GM23338 (cell line): Measurements from ENCODE around the gene NCF2. TPM values are rescaled to one million over a fixed set of nuclear protein-coding genes. Genes with fewer than 3 reads are reported as not detected.

Experiments used
- ATAC-seq: fragments of 200-7000 bp; cut with Tn5 transposase; 3 replicates; pipeline ENCODE4 v1.9.1; 2020
- DNase-seq: peaks from one replicate; pipeline ENCODE4 v3.0.0-alpha.2; 2015; ENCODE audit warnings: low spot score
- H2AFZ ChIP-seq: fragments of 200-600 bp; sonication (generic); 2 replicates; pipeline ENCODE4 v1.8.0; 2016; ENCODE audit warnings: antibody characterized with exemption, mild to moderate bottlenecking, moderate library complexity
- H3F3A ChIP-seq: fragments of 200-600 bp; sonication (generic); replicated peaks from 2 replicates; pipeline ENCODE4 v1.8.0; 2017; ENCODE audit warnings: antibody characterized with exemption, mixed run types, low read depth
- H3K27ac ChIP-seq: fragments of 200-600 bp; sonication (generic); 2 replicates; pipeline ENCODE4 v1.6.1; 2016; ENCODE audit warnings: low read depth
- H3K27me3 ChIP-seq: fragments of 200-600 bp; sonication (generic); 2 replicates; pipeline ENCODE4 v1.8.0; 2016; ENCODE audit warnings: mild to moderate bottlenecking, mixed run types, moderate library complexity; ENCODE audit not compliant: insufficient read depth
- H3K36me3 ChIP-seq: fragments of 200-600 bp; sonication (generic); 2 replicates; pipeline ENCODE4 v1.8.0; 2016; ENCODE audit warnings: mild to moderate bottlenecking; ENCODE audit not compliant: insufficient read depth
- H3K4me1 ChIP-seq: fragments of 200-600 bp; sonication (generic); 2 replicates; pipeline ENCODE4 v1.8.0; 2016; ENCODE audit warnings: mild to moderate bottlenecking, moderate library complexity; ENCODE audit not compliant: insufficient read depth
- H3K4me2 ChIP-seq: fragments of 200-600 bp; sonication (generic); 2 replicates; pipeline ENCODE4 v1.7.1; 2017; ENCODE audit warnings: mixed run types
- H3K4me3 ChIP-seq: fragments of 200-600 bp; sonication (generic); 2 replicates; pipeline ENCODE4 v1.6.1; 2016; ENCODE audit warnings: mixed run types
- H3K79me2 ChIP-seq: fragments of 200-600 bp; sonication (generic); replicated peaks from 2 replicates; pipeline ENCODE4 v1.8.0; 2017; ENCODE audit warnings: mild to moderate bottlenecking; ENCODE audit not compliant: insufficient read depth
- H3K9me2 ChIP-seq: fragments of 200-600 bp; sonication (generic); 2 replicates; pipeline ENCODE4 v1.8.0; 2017; ENCODE audit not compliant: insufficient read depth
- H4K20me1 ChIP-seq: fragments of 200-600 bp; sonication (generic); replicated peaks from 2 replicates; pipeline ENCODE4 v1.8.0; 2017; ENCODE audit warnings: mild to moderate bottlenecking; ENCODE audit not compliant: insufficient read depth
- H3K27ac Mint-ChIP-seq: 2 replicates; pipeline ENCODE4 v1.8.0; 2020; ENCODE audit warnings: inconsistent platforms, mild to moderate bottlenecking, moderate library complexity, mixed read lengths
- H3K27me3 Mint-ChIP-seq: 3 replicates; pipeline ENCODE4 v1.8.0; 2022; ENCODE audit warnings: low read depth, mild to moderate bottlenecking, moderate library complexity, mixed read lengths, inconsistent platforms; ENCODE audit not compliant: insufficient read depth, poor library complexity
- H3K36me3 Mint-ChIP-seq: 3 replicates; pipeline ENCODE4 v1.8.0; 2021; ENCODE audit warnings: low read depth, mild to moderate bottlenecking, inconsistent platforms, moderate library complexity, mixed read lengths
- H3K4me1 Mint-ChIP-seq: 3 replicates; pipeline ENCODE4 v1.8.0; 2020; ENCODE audit warnings: mild to moderate bottlenecking, inconsistent platforms, mixed read lengths
- H3K4me3 Mint-ChIP-seq: 3 replicates; pipeline ENCODE4 v1.8.0; 2021; ENCODE audit warnings: moderate library complexity, mild to moderate bottlenecking, inconsistent platforms, mixed read lengths
- H3K9me3 Mint-ChIP-seq: 3 replicates; pipeline ENCODE4 v1.8.0; 2020; ENCODE audit warnings: moderate library complexity, mild to moderate bottlenecking, inconsistent platforms, mixed read lengths
- CREB1 ChIP-seq: fragments of 250-450 bp; sonication (Bioruptor Pico); IDR thresholded peaks from 2 replicates; pipeline ENCODE4 v1.5.0; 2020; ENCODE audit warnings: low read depth, mild to moderate bottlenecking, moderate library complexity
- EZH2phosphoT487 ChIP-seq: fragments of 200-600 bp; sonication (generic); IDR thresholded peaks from one replicate; pipeline ENCODE4 v1.8.1; 2018; ENCODE audit warnings: antibody characterized with exemption; ENCODE audit not compliant: unreplicated experiment
- ZNF114 ChIP-seq: fragments of 250-450 bp; sonication (Bioruptor Pico); IDR thresholded peaks from 2 replicates; pipeline ENCODE4 v1.5.0; 2020; ENCODE audit warnings: mild to moderate bottlenecking, moderate library complexity
- ZNF331 ChIP-seq: fragments of 250-450 bp; sonication (Bioruptor Pico); IDR thresholded peaks from 2 replicates; pipeline ENCODE4 v1.5.0; 2020; ENCODE audit warnings: low read depth, mild to moderate bottlenecking, moderate library complexity
- polyA plus RNA-seq: library from polyadenylated mRNA; unstranded; fragments of >200 nt; fragmentation: Nextera tagmentation; extraction: Ambion mirVana; gene quantifications from 2 replicates; pipeline ENCODE4 v1.2.1, GENCODE V29; 2016
- total RNA-seq: library from RNA; depleted of rRNA; stranded (reverse); fragments of >200 nt; shearing (Covaris generic); gene quantifications from 2 replicates; pipeline ENCODE4 v1.2.3, GENCODE V29; 2014
- TF ChIP-seq, protein P1 (sequence below): fragments of 250-450 bp; sonication (Bioruptor Pico); IDR thresholded peaks from 2 replicates; pipeline ENCODE4 v1.5.0; 2020; ENCODE audit warnings: mild to moderate bottlenecking, moderate library complexity
- TF ChIP-seq, protein P2 (sequence below), 2 experiments: fragments of 200-600 bp in 1 of 2; sonication (generic) in 1 of 2; conservative IDR thresholded peaks; 2 replicates each; pipeline versions ENCODE4 v1.5.1 to v1.6.1; 2016 to 2017; ENCODE audit warnings: antibody characterized with exemption in 2 of 2, low read depth in 2 of 2, mild to moderate bottlenecking in 2 of 2, moderate library complexity in 1 of 2

The NCF2 gene
- total and polyA plus RNA-seq, 2 experiments from 2014 or later = not detected

DNA sequence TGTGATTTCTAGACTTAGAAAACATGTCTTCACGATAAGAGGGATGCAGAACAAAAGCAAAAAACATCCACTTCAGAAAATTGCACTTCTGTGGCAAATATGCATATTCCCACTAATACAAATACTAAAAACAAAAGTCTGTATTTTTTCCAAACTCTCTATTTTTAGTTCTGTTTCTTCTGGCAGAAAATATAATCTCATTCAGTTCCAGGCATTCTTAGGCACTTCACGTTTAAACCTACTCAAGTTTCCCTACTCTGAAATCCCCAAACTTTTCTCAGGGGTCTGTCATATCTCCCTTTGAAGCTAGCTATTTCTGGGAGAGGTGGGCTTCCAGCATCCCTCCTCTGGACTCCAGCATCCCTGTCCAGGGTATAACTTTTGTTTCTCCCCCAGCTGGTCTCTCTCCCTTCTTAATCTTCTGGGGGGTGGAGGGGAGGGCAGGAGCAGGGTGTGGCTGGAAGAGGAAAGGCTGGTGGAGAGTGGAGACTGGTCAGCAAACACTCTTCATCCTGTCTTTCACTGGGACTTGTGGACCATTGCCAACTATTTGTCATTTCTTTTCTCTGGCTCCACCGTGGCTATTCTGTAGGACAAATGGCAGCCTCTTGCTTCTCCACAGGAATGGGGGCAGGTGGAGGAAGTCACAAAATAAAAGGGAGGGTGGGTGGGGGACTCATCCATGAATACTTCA is 19.6 kb upstream of the NCF2 start (continued):
- TF ChIP-seq, protein P1, sequence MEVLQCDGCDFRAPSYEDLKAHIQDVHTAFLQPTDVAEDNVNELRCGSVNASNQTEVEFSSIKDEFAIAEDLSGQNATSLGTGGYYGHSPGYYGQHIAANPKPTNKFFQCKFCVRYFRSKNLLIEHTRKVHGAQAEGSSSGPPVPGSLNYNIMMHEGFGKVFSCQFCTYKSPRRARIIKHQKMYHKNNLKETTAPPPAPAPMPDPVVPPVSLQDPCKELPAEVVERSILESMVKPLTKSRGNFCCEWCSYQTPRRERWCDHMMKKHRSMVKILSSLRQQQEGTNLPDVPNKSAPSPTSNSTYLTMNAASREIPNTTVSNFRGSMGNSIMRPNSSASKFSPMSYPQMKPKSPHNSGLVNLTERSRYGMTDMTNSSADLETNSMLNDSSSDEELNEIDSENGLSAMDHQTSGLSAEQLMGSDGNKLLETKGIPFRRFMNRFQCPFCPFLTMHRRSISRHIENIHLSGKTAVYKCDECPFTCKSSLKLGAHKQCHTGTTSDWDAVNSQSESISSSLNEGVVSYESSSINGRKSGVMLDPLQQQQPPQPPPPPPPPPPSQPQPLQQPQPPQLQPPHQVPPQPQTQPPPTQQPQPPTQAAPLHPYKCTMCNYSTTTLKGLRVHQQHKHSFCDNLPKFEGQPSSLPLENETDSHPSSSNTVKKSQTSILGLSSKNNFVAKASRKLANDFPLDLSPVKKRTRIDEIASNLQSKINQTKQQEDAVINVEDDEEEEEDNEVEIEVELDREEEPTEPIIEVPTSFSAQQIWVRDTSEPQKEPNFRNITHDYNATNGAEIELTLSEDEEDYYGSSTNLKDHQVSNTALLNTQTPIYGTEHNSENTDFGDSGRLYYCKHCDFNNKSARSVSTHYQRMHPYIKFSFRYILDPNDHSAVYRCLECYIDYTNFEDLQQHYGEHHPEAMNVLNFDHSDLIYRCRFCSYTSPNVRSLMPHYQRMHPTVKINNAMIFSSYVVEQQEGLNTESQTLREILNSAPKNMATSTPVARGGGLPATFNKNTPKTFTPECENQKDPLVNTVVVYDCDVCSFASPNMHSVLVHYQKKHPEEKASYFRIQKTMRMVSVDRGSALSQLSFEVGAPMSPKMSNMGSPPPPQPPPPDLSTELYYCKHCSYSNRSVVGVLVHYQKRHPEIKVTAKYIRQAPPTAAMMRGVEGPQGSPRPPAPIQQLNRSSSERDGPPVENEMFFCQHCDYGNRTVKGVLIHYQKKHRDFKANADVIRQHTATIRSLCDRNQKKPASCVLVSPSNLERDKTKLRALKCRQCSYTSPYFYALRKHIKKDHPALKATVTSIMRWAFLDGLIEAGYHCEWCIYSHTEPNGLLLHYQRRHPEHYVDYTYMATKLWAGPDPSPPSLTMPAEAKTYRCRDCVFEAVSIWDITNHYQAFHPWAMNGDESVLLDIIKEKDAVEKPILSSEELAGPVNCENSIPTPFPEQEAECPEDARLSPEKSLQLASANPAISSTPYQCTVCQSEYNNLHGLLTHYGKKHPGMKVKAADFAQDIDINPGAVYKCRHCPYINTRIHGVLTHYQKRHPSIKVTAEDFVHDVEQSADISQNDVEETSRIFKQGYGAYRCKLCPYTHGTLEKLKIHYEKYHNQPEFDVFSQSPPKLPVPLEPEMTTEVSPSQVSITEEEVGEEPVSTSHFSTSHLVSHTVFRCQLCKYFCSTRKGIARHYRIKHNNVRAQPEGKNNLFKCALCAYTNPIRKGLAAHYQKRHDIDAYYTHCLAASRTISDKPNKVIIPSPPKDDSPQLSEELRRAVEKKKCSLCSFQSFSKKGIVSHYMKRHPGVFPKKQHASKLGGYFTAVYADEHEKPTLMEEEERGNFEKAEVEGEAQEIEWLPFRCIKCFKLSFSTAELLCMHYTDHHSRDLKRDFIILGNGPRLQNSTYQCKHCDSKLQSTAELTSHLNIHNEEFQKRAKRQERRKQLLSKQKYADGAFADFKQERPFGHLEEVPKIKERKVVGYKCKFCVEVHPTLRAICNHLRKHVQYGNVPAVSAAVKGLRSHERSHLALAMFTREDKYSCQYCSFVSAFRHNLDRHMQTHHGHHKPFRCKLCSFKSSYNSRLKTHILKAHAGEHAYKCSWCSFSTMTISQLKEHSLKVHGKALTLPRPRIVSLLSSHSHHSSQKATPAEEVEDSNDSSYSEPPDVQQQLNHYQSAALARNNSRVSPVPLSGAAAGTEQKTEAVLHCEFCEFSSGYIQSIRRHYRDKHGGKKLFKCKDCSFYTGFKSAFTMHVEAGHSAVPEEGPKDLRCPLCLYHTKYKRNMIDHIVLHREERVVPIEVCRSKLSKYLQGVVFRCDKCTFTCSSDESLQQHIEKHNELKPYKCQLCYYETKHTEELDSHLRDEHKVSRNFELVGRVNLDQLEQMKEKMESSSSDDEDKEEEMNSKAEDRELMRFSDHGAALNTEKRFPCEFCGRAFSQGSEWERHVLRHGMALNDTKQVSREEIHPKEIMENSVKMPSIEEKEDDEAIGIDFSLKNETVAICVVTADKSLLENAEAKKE (CRISPR knock-in tag) = no peak
- TF ChIP-seq EZH2phosphoT487 (no peak), ZNF331 (CRISPR knock-in tag) (no peak), ZNF114 (CRISPR knock-in tag) (no peak), CREB1 (CRISPR knock-in tag) (no peak)

DNA sequence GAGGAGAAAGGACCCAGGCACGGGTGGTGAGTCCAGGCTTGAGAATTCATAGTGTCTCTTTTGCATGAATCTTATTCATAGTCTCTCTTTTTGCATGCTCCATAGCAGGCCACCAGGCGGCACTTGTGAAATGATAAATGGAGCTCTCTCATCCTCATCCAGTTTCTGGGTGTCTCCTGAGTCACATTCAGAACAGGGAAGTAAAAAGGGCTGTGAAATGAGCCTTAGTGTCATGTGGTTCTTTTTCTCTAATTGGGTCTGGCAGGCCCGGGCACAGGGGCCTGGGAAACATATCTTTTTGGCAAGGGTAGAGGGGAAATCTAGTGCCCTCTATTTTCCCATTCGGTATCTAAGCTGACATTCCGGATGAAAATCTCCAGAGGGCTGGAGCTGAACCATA is 19.1 kb upstream of the NCF2 start:
- ATAC-seq = peak; percentile 29; the same call in 1 of the 3 replicates
- Histone ChIP-seq H4K20me1 (no peaks in the 10 kb centered on the region), H3F3A (no peaks in the 10 kb centered on the region), H3K27ac (no peak overlapping the region), H3K4me1 (no peaks in the 10 kb centered on the region), H3K36me3 (no peaks in the 10 kb centered on the region), H3K9me2 (no peaks in the 10 kb centered on the region), H3K4me3 (no peak overlapping the region), H3K79me2 (no peaks in the 10 kb centered on the region), H3K27me3 (no peaks in the 10 kb centered on the region), H3K4me2 (no peak overlapping the region), H2AFZ (peak overlapping the region; percentile 43)
- Mint-ChIP-seq H3K4me3 (no peak overlapping the region), H3K27ac (no peak overlapping the region), H3K9me3 (peaks cover 6% of the 10 kb centered on the region; the same call in 1 of the 3 replicates), H3K36me3 (peaks cover 3% of the 10 kb centered on the region; the same call in 1 of the 3 replicates), H3K27me3 (peaks cover 8% of the 10 kb centered on the region), H3K4me1 (peaks cover 4% of the 10 kb centered on the region; the same call in 2 of the 3 replicates)
- no peak for TF ChIP-seq EZH2phosphoT487
- TF ChIP-seq, protein P2, sequence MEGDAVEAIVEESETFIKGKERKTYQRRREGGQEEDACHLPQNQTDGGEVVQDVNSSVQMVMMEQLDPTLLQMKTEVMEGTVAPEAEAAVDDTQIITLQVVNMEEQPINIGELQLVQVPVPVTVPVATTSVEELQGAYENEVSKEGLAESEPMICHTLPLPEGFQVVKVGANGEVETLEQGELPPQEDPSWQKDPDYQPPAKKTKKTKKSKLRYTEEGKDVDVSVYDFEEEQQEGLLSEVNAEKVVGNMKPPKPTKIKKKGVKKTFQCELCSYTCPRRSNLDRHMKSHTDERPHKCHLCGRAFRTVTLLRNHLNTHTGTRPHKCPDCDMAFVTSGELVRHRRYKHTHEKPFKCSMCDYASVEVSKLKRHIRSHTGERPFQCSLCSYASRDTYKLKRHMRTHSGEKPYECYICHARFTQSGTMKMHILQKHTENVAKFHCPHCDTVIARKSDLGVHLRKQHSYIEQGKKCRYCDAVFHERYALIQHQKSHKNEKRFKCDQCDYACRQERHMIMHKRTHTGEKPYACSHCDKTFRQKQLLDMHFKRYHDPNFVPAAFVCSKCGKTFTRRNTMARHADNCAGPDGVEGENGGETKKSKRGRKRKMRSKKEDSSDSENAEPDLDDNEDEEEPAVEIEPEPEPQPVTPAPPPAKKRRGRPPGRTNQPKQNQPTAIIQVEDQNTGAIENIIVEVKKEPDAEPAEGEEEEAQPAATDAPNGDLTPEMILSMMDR (conservative IDR thresholded peaks at IDR 0.05; ENCODE audit: low read depth in 2 of 2) = peak; percentile 46 to 47
- peak; percentile 31 for DNase-seq
